GM19025 (cell line): ENCODE measurements around the gene VGF.
"Not testable (repeated sequence)": the region's sequence is repeated elsewhere in the genome, so short reads cannot be mapped to it uniquely, and the experiment has no call there.

Experiments
- ATAC-seq: cut with Tn5 transposase; IDR thresholded peaks from one replicate; pipeline ENCODE4 v1.9.1; 2021; ENCODE audit warnings: mild to moderate bottlenecking, low read depth, moderate library complexity; ENCODE audit not compliant: unreplicated experiment

VGF gene

GRCh38 chr7:101121631-101121990 lies 43.8 kb downstream of the VGF start:
- ATAC-seq = not testable (repeated sequence)

GRCh38 chr7:101120315-101120714 lies 45.1 kb downstream of the VGF start:
- no peak for ATAC-seq

- no peak for ATAC-seq
These were observed 45.5 kb downstream of the VGF start for GRCh38 chr7:101119876-101120275.

GRCh38 chr7:101118856-101119255 lies 46.5 kb downstream of the VGF start:
- ATAC-seq = no peak

- no peak for ATAC-seq
These were observed 48.5 kb downstream of the VGF start for GRCh38 chr7:101116898-101117297.

- ATAC-seq = no peak
These were observed 50.2 kb downstream of the VGF start for GRCh38 chr7:101115215-101115614.

GRCh38 chr7:101114492-101114891 lies 50.9 kb downstream of the VGF start:
- no peak for ATAC-seq

GRCh38 chr7:101113836-101114235 lies 51.5 kb downstream of the VGF start:
- no peak for ATAC-seq

GRCh38 chr7:101113140-101113539 lies 52.2 kb downstream of the VGF start:
- ATAC-seq = not testable (repeated sequence)
